Endothelial cell of umbilical vein (primary cell): Measurements from ENCODE around the gene CHCHD3. TPM values are rescaled to one million over a fixed set of nuclear protein-coding genes. Genes with fewer than 3 reads are reported as not detected.

Experiments used
- BruUV-seq: library from RNA; stranded (reverse); fragments of 400-500 nt; replicated peaks from 2 replicates; lab custom pipeline; 2021; lab: Mats Ljungman, UMichigan
- CTCF ChIA-PET: fragments of 300-600, 350-600 bp; sonication (Branson Sonifier 250); formaldehyde crosslinking; loops from one replicate; lab custom pipeline; 2021; ENCODE audit warnings: antibody characterized with exemption, inconsistent platforms; lab: Charles Lee
- POLR2A ChIA-PET: fragments of 300-600, 350-600 bp; sonication (Branson Sonifier 250); formaldehyde crosslinking; loops from one replicate; lab custom pipeline; 2021; ENCODE audit warnings: antibody characterized with exemption, inconsistent platforms; lab: Charles Lee
- DNase-seq: peaks from one replicate; pipeline ENCODE4 v3.0.0-alpha.2; 2011; ENCODE audit warnings: low read depth, low spot score
- FAIRE-seq: peaks from 2 replicates; lab custom pipeline; 2011; peaks lifted over from hg19 to GRCh38; lab: Jason Lieb, UNC
- H2AFZ ChIP-seq: 2 replicates; pipeline ENCODE4 v1.6.0; 2012; ENCODE audit warnings: low read depth, low read length, control low read depth, inconsistent platforms
- H3K27ac ChIP-seq: 2 replicates; pipeline ENCODE4 v1.5.1; 2011; ENCODE audit warnings: low read depth, mild to moderate bottlenecking, control low read depth, low read length, moderate library complexity; ENCODE audit not compliant: insufficient read depth
- H3K27me3 ChIP-seq, 2 experiments: 2 replicates each; pipeline versions ENCODE4 v1.6.0 to v1.6.1; 2011; ENCODE audit warnings: low read length in 2 of 2, mixed read lengths in 1 of 2; ENCODE audit not compliant: control insufficient read depth in 2 of 2, insufficient read depth in 2 of 2
- H3K36me3 ChIP-seq, 2 experiments: 2 replicates in 1 of 2; 3 replicates in 1 of 2; pipeline ENCODE4 v1.5.1; 2011; ENCODE audit warnings: low read length in 2 of 2, mild to moderate bottlenecking in 1 of 2, moderate library complexity in 1 of 2; ENCODE audit not compliant: control insufficient read depth in 2 of 2, insufficient read depth in 2 of 2; ENCODE audit errors: extremely low read depth in 1 of 2
- H3K4me1 ChIP-seq: 3 replicates; pipeline ENCODE4 v1.5.1; 2011; ENCODE audit warnings: mild to moderate bottlenecking, low read length; ENCODE audit not compliant: control insufficient read depth, insufficient read depth; ENCODE audit errors: extremely low read depth
- H3K4me2 ChIP-seq: 2 replicates; pipeline ENCODE4 v1.6.1; 2011; ENCODE audit warnings: low read length, control low read depth, mixed read lengths; ENCODE audit not compliant: insufficient read depth
- H3K4me3 ChIP-seq, 3 experiments: fragments of 200-600 bp in 1 of 3; sonication (generic), shearing (Covaris generic) in 1 of 3; replicated peaks in 1 of 3; 2 replicates each; pipeline ENCODE4 v1.5.1; 2011 to 2016; ENCODE audit warnings: control low read depth in 3 of 3, low read length in 3 of 3, mild to moderate bottlenecking in 2 of 3, inconsistent platforms in 1 of 3, low read depth in 1 of 3, moderate library complexity in 1 of 3; ENCODE audit not compliant: insufficient read depth in 1 of 3
- H3K79me2 ChIP-seq: 2 replicates; pipeline ENCODE4 v1.6.0; 2012; ENCODE audit warnings: low read length, inconsistent platforms; ENCODE audit not compliant: control insufficient read depth, insufficient read depth
- H3K9ac ChIP-seq: replicated peaks from 2 replicates; pipeline ENCODE3; 2011; ENCODE audit warnings: low read length, control low read depth; ENCODE audit not compliant: insufficient read depth; ENCODE audit errors: extremely low read depth
- H3K9me1 ChIP-seq: replicated peaks from 3 replicates; pipeline ENCODE4 v1.6.0; 2011; ENCODE audit warnings: mild to moderate bottlenecking, low read length; ENCODE audit not compliant: control insufficient read depth, insufficient read depth; ENCODE audit errors: extremely low read depth
- H3K9me3 ChIP-seq: replicated peaks from 2 replicates; pipeline ENCODE4 v1.5.1; 2012; ENCODE audit warnings: low read length, inconsistent platforms; ENCODE audit not compliant: control insufficient read depth, insufficient read depth
- H4K20me1 ChIP-seq: replicated peaks from 2 replicates; pipeline ENCODE3; 2011; ENCODE audit warnings: mild to moderate bottlenecking, low read length; ENCODE audit not compliant: control insufficient read depth, insufficient read depth; ENCODE audit errors: extremely low read depth
- EZH2 ChIP-seq: IDR thresholded peaks from 2 replicates; pipeline ENCODE4 v1.6.1; 2012; ENCODE audit warnings: borderline replicate concordance, low read depth, mild to moderate bottlenecking, moderate library complexity, low read length, inconsistent platforms; ENCODE audit not compliant: severe bottlenecking
- FOS ChIP-seq: IDR thresholded peaks from 2 replicates; pipeline ENCODE4 v1.6.1; 2011; ENCODE audit warnings: mild to moderate bottlenecking, low read length, moderate library complexity, borderline replicate concordance; ENCODE audit not compliant: insufficient read depth
- GATA2 ChIP-seq: IDR thresholded peaks from 2 replicates; pipeline ENCODE4 v1.7.0; 2011; ENCODE audit warnings: low read depth, mild to moderate bottlenecking, moderate library complexity, mixed read lengths, low read length; ENCODE audit not compliant: insufficient read length, insufficient read depth
- JUN ChIP-seq: IDR thresholded peaks from 2 replicates; pipeline ENCODE4 v1.6.1; 2011; ENCODE audit warnings: borderline replicate concordance, low read depth; ENCODE audit not compliant: insufficient read length, insufficient read depth
- MYC ChIP-seq: IDR thresholded peaks from one replicate; pipeline ENCODE4 v1.6.1; 2011; ENCODE audit warnings: mild to moderate bottlenecking, low read depth, low read length
- POLR2A ChIP-seq: IDR thresholded peaks from 2 replicates; pipeline ENCODE4 v1.6.1; 2012; ENCODE audit warnings: low read depth, mild to moderate bottlenecking, control low read depth, low read length
- POLR2AphosphoS5 ChIP-seq: IDR thresholded peaks from 2 replicates; pipeline ENCODE4 v1.6.1; 2012; ENCODE audit warnings: low read depth, mild to moderate bottlenecking, control low read depth, low read length, moderate library complexity; ENCODE audit not compliant: insufficient read depth
- dilution Hi-C: fragments of 300-500 bp; cut with MboI; formaldehyde crosslinking; loops from one replicate; pipeline ENCODE4 v1.15.0; 2019; ENCODE audit warnings: low sequenced_read_pairs; ENCODE audit not compliant: extremely low pct_ligation_motif_present
- intact Hi-C: fragments of 100-400 bp; cut with micrococcal nuclease; formaldehyde crosslinking; loops from one replicate; pipeline ENCODE4 v1.10.0; 2022
- polyA plus RNA-seq, 4 experiments: library from polyadenylated mRNA; depleted of rRNA in 3 of 4; stranded (reverse) in 3 of 4; unstranded in 1 of 4; fragments of >200 nt; gene quantifications; 2 replicates each; pipeline versions ENCODE4 v1.2.1 to v1.2.3, GENCODE V29; 2011 to 2012; ENCODE audit warnings: missing spikeins in 1 of 4
- total RNA-seq: library from RNA; stranded (reverse); gene quantifications from 2 replicates; pipeline ENCODE4 v1.2.3, GENCODE V29; 2021
- TF ChIP-seq, protein P1 (sequence below), 2 donors: IDR thresholded peaks; 1 replicate in 1 of 2; 2 replicates in 1 of 2; pipeline ENCODE4 v1.5.1; 2011; ENCODE audit warnings: low read length in 2 of 2, mild to moderate bottlenecking in 2 of 2, moderate library complexity in 2 of 2, control low read depth in 1 of 2, inconsistent platforms in 1 of 2, low read depth in 1 of 2; ENCODE audit not compliant: insufficient read depth in 1 of 2; ENCODE audit errors: extremely low read depth in 1 of 2
- TF ChIP-seq, protein P2 (sequence below): IDR thresholded peaks from 2 replicates; pipeline ENCODE4 v1.6.1; 2011; ENCODE audit not compliant: insufficient read depth, insufficient read length

CHCHD3 gene
- total and polyA plus RNA-seq, 2 donors (not counting 3 experiments of a cell fraction or from before 2014, with no cell fraction given): 22.0 to 63.7 TPM

DNA sequence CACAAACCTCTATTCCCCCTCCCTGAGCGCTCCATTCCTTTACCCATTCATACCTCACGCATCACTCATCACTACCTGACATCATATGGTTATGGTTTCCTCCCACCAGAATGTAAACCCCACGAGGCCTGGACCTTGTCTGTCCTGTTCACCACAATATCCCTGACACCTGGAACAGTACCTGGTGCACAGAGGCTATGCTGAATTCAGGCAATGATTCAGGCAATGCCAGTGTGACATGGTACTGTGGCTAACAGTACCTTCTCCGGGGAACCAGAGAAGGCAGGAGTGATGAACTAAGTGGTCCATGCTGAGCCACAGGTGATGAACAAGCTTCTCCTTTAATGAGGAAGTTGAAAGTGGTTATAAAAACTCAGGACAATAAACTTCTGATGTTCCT lies 303.1 kb downstream of the CHCHD3 start:
- Histone ChIP-seq H3K36me3 (no peaks in the 10 kb centered on the region), H3K4me1 (no peaks in the 10 kb centered on the region), H3K27ac (no peak overlapping the region), H3K4me3 (no peak overlapping the region), H3K9ac (no peak overlapping the region), H4K20me1 (no peaks in the 10 kb centered on the region), H2AFZ (no peak overlapping the region), H3K9me3 (no peaks in the 10 kb centered on the region), H3K27me3 (no peaks in the 10 kb centered on the region), H3K9me1 (no peaks in the 10 kb centered on the region), H3K79me2 (no peaks in the 10 kb centered on the region), H3K4me2 (no peak overlapping the region)
- intact Hi-C loops (no loop called here), dilution Hi-C loops (no loop called here)
- TF ChIP-seq MYC: no peak
- no peak for TF ChIP-seq FOS
- TF ChIP-seq JUN: no peak
- TF ChIP-seq, protein P1, sequence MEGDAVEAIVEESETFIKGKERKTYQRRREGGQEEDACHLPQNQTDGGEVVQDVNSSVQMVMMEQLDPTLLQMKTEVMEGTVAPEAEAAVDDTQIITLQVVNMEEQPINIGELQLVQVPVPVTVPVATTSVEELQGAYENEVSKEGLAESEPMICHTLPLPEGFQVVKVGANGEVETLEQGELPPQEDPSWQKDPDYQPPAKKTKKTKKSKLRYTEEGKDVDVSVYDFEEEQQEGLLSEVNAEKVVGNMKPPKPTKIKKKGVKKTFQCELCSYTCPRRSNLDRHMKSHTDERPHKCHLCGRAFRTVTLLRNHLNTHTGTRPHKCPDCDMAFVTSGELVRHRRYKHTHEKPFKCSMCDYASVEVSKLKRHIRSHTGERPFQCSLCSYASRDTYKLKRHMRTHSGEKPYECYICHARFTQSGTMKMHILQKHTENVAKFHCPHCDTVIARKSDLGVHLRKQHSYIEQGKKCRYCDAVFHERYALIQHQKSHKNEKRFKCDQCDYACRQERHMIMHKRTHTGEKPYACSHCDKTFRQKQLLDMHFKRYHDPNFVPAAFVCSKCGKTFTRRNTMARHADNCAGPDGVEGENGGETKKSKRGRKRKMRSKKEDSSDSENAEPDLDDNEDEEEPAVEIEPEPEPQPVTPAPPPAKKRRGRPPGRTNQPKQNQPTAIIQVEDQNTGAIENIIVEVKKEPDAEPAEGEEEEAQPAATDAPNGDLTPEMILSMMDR (IDR thresholded peaks at IDR 0.05; ENCODE audit: extremely low read depth in 1 of 2, insufficient read depth in 1 of 2, low read depth in 1 of 2, low read length in 2 of 2): no peak
- TF ChIP-seq GATA2: no peak
- TF ChIP-seq POLR2A: no peak
- no peak for TF ChIP-seq POLR2AphosphoS5
- TF ChIP-seq EZH2: no peak
- TF ChIP-seq, protein P2, sequence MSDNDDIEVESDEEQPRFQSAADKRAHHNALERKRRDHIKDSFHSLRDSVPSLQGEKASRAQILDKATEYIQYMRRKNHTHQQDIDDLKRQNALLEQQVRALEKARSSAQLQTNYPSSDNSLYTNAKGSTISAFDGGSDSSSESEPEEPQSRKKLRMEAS: no peak
- DNase-seq (no peak), FAIRE-seq (no peak)
- no TSS peak for BruUV-seq
- ChIA-PET CTCF (no interaction called here), POLR2A (no interaction called here)
